Stimulated activated CD4-positive, alpha-beta T cell treated with anti-CD3 and anti-CD28 coated beads, Interleukin-12 subunit alpha, Interleukin-12 subunit beta, amount 100 ng/mL, for 48 hours (primary cell): ENCODE data around the gene SDC3.

ENCODE experiments used
- DNase-seq, 3 donors: peaks; one replicate each; pipeline ENCODE4 v3.0.0-alpha.2; 2020; ENCODE audit warnings: low read depth in 2 of 3, low spot score in 1 of 3

Gene SDC3

DNA sequence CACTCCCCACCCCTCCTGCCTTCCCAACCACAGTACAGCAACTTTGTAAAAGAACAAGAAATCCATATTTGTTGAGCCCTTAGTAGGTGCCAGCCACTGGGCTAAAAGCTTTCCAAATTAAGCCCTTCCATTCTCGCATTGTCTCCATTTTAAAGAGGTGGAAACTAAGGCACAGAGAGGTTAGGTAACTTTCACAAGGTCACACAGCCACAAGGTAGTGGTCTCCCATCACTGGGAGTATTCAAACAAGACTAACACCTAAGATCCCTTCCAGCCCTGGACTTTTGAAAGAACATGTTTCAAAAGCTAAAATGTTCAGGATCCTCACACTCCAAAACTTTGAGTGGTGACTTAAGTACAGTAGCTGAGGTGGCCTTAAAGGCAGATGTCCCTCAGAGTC lies 3.2 kb downstream of the SDC3 start:
- no peak for DNase-seq

DNA sequence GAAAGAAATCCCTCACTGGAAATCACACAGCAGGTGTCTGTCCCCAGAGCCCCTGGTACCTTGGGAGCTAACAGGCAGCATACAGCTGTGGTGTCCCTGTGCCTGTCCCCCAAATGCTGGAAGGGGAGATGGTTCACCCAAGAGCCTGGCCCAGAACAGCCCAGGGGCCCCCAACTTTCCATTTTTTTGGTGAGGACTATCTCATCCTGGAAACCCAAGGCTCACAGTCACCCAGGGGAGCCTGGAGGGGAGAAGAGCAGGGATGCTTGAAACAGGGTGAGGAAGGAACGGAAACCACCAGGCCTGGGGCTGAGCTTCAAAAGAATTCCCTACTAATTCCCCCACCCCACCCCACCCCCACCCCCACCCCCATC lies 3.6 kb downstream of the SDC3 start:
- DNase-seq = no peak

DNA sequence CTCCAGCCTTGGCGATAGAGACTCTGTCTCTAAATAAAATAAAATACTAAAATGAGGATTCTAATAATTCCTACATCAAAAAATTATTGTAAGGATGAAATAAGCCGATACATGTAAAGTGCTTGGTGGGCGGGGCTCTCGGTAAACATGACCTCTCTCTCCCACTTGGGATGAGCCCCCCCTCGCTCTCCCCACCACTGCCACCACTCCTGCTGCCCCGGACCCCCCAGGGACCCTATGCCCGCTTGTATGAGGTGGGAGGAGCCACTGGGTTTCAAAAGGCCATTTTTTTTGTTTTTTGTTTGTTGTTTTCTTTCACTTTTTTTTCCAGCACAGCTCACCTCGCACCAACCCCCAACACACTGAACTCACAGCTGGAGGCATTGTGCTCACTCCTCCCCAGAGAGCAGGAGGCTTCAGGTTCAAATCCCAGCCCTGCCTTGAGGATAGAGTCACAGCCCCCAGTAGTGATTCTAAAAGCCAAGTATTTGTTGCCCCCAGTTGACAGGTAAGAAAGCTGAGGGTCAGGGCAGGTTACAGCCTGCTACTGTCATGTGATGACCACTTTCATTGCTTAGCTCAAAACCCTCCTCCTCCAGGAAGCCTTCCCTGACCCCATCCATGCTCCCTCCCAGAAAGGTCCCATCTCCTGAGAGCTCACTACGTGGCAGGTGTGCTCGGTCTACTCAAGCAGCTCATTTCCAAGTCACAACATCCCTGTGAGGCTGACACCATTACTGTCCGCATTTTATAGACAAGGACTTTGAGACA lies 4.2 kb downstream of the SDC3 start:
- DNase-seq = no peak

DNA sequence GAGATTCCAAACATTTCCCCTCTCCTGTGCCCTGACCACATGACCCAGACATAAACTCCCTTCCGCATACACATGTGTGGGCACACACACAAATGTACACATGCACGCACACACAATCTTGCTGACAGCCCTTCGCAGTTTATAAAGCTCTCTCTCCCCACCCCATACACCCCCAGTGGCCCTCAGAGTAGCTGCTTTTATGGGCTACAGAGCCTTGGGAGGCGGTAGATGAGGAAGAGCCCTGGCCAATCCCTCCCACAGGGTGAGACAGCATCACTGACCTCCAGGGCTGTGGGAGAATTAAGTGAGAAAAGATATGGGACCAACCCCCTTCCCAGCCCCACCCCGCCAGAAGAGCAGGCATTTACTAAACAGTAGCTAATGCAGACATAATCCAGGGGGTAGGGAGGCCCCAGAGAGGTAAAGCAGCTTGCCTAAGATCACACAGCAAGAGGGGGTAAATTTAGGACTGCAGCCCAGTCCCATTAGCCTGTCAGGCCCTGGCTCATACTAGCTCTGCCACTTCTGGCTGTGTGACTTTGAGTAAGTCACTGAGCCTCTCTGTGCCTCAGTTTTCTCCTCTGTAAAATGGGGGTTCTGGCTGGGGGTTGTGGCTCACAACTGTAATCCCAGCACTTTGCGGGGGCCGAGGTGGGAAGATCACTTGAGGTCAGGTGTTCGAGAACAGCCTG lies 5.1 kb downstream of the SDC3 start:
- DNase-seq = no peak

DNA sequence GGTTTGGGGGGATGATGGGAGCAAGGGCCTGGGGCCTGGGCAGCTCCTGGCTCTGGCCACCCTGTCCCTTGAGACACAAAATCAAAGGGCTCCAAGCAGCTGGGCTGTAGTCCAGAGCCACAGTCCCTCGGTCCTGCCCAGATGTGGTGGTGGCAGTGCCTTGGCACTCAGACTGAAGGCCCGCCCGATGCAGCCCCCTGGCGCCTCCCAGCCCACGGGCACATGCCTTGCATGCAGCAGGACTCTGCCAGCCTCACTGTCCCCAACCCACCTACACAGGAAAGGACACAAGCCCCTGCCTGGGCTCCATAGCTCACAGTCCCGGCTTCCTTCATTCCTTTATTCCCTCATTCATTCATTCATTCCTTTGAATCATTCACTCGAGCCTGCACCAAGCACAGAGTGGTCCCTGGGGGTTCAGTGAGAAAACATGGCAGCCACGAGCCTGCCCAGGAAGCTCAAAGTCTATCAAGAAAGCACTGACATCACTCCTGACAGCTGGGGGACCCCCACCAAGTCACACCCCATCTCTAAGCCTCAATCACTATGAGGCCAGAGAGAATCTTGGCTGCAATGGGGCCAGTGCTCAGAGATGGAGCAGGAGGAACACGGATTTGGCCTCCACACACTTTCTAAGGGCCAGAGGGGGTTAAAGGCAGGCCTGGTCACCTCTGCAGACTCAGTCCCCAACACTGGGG lies 5.8 kb downstream of the SDC3 start:
- no peak for DNase-seq

DNA sequence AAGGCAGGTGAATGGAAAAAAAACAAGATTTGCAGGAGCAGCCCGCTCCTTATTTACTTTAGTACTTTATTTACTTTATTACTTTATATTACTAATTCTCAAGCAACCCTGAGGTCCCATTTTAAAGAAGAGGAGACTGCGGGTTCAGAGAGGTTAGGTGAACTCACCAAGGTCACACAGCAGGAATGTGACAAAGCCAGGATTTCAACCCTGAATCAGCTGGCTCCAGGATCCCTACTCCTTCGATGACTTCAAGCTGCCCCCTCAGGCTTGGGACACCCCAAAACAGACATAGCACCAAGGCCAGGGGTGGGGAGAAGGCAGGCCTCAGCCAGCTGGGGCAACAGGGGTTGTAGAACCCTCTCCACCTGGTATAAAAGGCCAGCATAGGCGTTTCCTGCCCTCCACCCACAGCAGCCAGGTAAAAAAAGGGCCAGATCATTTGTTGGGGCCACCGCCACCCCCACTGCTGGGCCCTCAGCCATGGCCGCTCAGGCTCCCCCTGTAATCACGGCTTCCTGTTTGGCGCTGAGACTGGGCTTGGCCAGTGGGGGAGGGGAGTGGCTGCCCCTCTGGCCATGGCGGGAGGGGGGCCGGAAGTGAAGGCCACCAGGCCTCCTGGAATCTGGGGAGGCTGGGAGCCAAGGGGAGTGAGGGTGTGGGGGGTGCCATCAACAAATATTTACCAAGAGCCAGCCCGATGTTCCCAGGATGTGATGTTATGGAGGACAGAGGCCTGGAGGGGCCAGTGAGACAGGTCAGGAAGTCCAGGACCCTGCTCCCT lies 6.6 kb downstream of the SDC3 start:
- DNase-seq = no peak

DNA sequence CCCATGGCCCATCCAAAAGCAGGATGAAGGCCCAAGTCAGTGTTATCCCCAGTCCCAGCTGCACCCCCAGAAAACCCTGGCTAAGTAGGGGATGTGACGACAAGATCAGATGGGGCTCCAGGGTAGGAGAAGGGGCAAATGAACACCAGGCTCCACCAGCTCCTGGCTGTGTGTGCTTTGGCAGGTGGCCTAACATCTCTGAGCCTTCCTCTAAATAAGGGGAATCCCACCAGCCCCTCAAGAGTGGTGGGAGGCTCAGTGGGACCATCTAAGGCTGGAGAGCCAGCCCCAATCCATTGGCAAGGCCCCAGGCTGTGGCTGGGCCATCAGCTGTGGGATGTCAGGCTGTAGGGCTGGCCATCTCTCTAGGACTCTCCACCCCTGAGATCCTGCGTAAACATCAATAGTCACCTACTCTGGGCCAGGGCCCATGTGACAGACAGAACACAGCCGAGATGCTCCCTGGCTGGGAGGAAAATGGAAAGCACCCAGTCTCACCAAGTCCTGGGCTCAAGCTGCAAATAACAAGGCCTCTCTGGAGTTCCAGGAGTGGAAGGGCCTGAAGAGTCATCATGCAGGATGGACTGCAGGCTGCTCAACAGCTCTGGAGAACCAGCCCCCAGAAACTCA lies 7.5 kb downstream of the SDC3 start:
- no peak for DNase-seq

DNA sequence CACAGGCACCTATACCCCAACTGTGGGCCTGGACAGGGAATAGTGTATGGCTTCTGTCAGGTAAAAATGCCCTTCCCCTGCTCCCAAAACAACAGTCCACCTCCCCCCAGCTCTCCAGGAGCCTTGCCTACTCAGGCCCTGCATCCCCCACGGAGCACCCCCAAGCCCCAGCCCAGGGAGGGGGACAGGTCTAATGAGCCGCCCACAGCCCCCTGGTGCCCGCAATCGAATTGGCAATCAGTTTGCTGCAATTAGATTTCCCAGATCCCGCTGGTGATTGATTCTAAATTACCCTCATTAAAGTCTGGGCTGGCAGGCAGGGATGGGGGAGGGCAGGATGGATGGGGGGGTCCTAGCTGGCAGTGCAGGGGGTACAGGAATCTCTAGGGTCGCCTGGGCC lies 8.1 kb downstream of the SDC3 start:
- no peak for DNase-seq

DNA sequence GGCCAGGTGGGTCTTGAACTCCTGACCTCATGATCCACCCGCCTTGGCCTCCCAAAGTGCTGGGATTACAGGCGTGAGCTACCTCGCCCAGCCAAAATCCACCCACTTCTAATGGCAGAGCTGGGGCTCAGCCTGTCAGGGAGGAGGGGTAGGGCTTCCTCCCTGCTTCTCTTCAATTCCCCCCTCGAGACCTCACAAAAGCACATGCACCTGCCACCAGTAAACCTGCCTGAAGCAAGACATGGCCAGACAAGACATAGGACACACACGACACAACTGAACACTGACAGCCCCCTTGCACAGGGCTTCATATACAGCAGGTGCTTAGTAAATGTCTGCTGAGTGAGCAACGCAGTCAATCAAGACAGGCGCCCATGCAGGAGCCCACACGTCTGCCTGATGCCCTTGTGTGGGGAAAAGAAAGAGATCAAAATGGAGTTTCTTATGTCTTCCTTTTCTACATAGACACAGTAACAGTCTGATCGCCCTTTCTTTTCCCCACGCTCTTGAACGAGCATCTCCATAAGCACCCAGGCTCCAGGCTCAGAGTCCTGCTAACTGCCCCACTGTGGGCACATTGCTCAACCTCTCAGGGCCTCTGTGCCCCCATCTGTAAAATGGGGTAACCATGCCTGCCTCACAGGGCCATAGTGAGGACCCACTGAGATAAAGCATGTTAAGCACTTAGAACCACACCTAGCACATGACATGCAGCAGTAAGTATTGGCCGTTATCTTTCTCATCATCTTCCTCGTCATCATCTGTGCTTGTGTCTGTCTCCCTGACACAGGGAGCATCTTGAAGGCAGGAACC lies 8.8 kb downstream of the SDC3 start:
- DNase-seq = no peak

DNA sequence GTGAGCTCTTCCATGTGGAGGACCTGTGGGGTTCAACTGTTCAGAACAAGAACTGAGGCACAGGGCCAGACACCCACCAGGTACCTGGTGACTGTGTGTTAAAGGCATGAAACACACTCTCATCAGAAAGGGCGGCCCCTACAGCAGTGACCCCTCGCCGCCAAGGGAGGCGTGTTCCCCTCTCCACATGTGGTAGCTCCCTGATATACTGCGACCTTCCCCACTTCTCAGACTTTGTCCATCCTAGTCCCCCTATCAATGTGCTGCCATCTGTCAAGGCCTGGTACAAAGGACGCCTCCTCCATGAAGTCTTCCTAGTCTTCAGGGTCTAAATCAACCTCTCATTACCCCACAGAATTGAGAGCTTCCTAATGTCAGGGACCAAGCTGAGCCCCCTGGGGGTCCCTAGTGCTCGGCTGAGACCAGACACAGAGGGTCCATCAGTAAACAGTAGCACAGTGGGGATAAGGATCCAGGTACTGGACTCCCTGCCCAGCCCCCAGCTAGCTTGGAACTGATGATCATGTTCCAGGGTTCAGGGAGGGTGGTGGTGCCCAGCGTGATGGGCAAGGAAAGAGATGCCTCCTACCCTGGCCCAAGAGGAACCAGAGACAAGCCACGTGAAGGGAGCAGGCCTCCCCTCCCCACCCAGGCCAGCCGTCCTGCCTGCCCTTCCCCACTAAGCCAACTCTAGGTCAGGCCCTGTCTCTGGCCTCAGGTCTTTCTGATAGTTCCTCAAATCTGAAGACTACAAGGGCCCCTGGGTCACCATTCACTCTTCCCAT lies 10.3 kb downstream of the SDC3 start:
- DNase-seq = no peak

DNA sequence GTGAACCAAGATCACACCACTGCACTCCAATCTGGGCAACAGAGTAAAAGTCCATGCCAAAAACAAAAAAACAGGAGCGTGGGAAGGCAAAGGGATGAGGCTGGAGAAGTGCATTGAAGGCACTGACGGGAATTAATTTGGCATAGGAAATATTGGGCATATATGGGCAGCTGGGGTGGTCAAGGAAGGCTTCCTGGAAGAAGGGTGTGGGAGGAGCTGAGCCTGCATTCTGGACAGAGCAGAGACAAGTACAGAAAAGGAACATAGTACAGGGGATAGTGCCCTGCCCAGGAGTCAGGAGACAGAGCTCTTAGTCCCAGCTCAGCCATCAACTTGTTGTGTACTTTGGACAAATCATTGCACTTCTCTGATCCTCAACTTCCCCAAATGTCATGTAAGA lies 11.7 kb downstream of the SDC3 start:
- no peak for DNase-seq

DNA sequence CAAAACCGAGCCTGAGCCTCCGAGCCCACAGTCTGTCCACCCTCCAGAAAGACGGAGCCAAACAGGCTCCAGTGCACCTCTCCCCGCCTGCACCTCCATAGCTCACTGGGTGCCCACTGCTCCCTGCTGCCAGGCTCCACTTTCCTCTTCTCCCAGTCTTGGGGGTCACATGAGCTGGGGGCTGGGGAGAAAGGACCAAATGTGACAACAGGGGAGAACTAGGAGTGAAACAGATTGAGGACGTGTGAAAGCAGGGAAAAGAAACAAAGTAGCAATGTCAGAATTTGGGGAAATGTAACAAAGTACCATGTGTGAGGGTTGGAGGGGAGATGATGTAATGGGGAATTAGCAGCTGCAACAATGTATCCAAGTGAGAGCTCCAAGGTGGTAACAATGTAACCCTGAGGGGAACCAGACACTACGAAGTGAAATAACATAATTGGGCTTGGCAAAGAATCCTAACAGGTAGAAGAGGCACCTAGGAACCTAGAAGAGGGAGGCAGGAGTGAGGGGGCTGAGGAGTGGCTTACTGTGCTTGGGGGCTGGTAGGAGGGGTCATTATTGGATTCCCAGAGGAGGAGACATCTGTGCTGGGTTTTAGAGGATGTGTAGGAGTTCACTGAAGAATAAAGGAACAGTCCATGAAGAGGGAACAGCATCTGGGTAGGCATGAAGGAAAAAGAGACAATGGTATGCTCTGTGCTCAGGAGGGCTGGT lies 12.5 kb downstream of the SDC3 start:
- DNase-seq = no peak

DNA sequence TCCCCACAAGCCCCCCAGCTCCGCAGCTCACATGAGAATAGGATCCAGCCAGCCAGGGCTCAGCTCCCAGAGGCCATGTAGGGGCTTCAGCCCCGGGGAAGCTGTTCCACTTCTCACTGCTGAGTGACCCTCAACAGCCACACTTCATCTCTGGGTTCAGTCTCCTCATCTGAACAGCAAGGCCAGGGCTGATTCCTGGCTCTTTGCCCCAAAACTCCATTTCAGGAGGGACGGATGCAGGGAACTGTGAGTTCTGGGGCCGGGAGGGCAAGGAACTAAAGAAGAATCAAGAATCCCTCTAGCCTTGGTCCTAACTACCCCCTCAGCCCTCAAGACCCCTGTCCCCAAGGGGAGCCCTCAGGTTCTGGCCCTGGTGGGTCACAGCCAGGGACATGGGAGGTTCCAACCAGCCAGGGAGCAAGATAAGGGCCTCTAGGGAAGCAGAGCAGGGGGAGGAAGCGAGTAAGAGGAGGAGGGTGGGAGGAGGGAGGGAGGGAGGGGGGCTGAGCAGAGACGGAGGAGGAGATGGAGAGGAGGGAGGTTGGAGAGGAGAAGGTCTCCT lies 13.1 kb downstream of the SDC3 start:
- no peak for DNase-seq

DNA sequence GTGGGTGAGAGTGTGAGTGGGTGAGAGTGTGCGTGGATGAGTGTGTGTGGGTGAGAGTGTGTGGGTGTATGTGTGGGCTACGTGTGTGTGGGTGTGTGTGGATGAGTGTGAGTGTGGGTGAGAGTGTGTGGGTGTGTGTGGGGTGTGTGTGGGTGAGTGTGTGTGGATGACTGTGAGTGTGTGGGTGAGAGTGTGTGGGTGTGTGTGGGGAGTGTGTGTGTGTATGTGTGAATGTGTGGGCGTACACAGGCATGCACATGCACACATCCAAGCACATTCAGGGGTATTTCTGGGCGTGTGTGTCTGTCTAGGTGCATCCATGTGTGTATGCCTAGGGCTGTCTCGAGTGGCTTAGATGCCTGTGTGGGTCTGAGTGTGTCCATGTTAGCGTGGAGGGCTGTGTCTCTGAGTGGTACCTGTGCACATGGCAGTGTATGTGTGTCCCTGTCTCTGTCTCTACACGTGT lies 14.0 kb downstream of the SDC3 start:
- no peak for DNase-seq

DNA sequence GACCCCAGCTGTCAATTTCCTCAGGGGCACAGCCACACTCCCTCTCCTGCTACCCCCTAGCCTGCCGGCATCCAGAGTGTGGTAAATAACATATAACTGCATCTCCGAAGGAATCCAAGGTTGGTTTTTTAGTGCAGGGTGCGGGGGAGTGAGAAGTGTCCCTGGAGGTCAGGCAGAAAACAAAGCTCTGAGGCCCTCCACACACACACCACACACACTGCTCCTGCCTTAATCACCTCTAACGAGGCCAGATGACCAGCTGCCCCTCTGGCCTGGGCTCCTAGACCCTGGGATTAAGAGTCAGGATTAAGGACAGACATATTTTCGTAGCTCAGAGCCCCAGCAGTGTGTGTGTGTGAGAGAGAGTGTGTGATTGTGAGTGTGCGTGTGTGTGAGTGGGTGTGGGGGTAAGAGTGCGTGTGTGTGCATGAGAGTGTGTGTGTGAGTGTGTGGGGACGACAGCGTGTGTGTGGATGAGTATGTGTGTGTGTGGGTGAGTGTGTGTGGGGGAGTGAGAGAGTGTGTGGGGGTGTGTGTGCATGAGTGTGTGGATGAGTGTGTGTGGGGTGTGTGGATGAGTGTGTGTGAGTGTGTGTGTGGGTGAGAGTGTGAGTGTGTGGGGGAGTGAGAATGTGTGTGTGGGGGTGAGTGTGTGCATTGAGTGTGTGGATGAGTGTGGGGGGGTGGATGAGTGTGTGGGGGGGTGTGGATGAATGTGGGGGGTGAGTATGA lies 14.6 kb downstream of the SDC3 start:
- no peak for DNase-seq

DNA sequence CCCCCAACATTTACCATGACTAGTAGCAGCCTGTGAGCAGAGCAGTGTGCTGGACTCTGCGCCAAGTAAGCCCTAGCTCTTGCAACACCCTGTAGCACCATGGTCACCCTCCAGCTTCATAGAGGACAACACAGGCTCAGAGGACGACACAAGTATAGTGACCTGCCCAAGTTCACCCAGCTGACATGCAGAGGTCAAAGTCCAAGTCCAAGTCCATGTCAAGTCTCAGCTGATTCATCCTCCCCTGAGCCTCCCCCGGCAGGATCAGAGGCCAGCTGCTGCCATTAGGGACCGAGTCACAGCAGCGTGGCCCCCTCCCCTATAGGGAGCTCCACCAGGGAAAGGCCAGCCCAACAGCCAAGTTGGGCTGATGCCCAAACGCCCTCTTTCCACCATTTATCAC lies 15.9 kb downstream of the SDC3 start:
- DNase-seq = no peak

DNA sequence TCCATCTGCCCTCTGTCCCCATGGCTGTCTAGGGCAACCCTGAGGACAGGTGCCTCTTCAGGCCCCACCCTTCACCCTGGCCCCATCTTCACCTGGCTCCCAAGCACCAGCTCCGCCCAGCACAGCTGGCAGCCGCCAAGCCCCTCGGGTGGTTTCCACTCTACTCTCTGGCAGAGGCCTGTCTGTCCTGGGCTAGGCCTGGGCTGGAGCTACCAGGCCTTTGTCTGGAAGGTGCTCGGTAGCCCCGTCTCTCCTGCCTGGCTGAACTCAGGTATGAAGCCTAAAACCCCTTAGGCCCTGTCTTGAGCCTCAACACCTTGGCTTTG lies 17.4 kb downstream of the SDC3 start:
- no peak for DNase-seq
